MM.1S (cell line): ENCODE data around the gene MARCHF9.

Experiments used
- CTCF ChIP-seq: fragments of 300-600 bp; sonication (generic); IDR thresholded peaks from 2 replicates; pipeline ENCODE4 v1.5.1; 2016; ENCODE audit warnings: antibody characterized with exemption, low read length, mixed read lengths
- EZH2 ChIP-seq: fragments of 300-600 bp; sonication (generic); optimal IDR thresholded peaks from 2 replicates; pipeline ENCODE3; 2017; ENCODE audit warnings: low read depth, mild to moderate bottlenecking, antibody characterized with exemption, low read length, mixed read lengths

DNA sequence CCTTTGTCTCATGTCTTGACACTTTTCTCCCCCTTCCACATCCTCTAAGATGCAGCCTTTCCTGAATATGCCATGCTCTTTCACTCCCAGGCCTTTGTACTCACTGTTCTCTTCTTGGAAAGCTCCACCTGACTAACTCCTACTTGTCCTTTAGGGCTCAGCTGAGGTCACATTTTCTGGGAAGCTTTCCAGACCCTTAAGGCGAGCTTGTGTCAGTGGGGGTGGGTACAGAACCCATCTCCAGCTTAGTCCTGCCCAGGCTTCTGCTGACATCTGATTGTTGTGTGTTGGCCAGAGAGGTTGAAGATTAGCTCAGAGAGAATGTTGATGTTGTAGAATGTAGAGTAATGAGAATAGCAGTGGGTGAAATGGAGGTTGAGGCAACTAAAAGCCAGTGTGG lies 24.8 kb downstream of the MARCHF9 start:
- TF ChIP-seq CTCF (no peak), EZH2 (no peak)
